ENCODE measurements around the gene TNXB.
"Not testable (repeated sequence)": the region's sequence is repeated elsewhere in the genome, so short reads cannot be mapped to it uniquely, and the experiment has no call there.

The TNXB gene

GRCh38 chr6:32038878-32039277, 70.3 kb downstream of the TNXB start:
- DNase-seq, ATAC-seq: not testable (repeated sequence)

- not testable (repeated sequence) for DNase-seq
- ATAC-seq, result peak; percentile 38
Measured at GRCh38 chr6:32037598-32038524, 71.3 kb downstream of the TNXB start, which contains the start of gene CYP21A2. Gene CYP21A2, plus strand, starts transcription at chr6:32038415. Its CDS starts 8 bp downstream, at chr6:32038423.

GRCh38 chr6:32037136-32037535, 72.0 kb downstream of the TNXB start:
- DNase-seq, ATAC-seq: not testable (repeated sequence)

- ATAC-seq, result not testable (repeated sequence)
Measured at GRCh38 chr6:32035283-32036013, 73.7 kb downstream of the TNXB start.

GRCh38 chr6:32029553-32029952, 79.6 kb downstream of the TNXB start:
- ATAC-seq, DNase-seq: not testable (repeated sequence)

More at GRCh38 chr6:32035283-32036013, 73.7 kb downstream of the TNXB start:
- not testable (repeated sequence) for DNase-seq

- not testable (repeated sequence) for ATAC-seq, DNase-seq
Measured at GRCh38 chr6:32028631-32029030, 80.5 kb downstream of the TNXB start.

- not testable (repeated sequence) for DNase-seq, ATAC-seq
Measured at GRCh38 chr6:32022100-32022499, 87.0 kb downstream of the TNXB start.

GRCh38 chr6:32014547-32014946, 94.6 kb downstream of the TNXB start, which contains the start of gene C4B:
Gene C4B, plus strand, starts transcription at chr6:32014795. Its CDS starts 51 bp downstream, at chr6:32014846.
- DNase-seq, ATAC-seq: not testable (repeated sequence)

- ATAC-seq, DNase-seq: not testable (repeated sequence)
Measured at GRCh38 chr6:32013738-32014137, 95.4 kb downstream of the TNXB start.

GRCh38 chr6:32012941-32013617, 96.1 kb downstream of the TNXB start:
- not testable (repeated sequence) for DNase-seq

GRCh38 chr6:32010856-32011530, 98.1 kb downstream of the TNXB start:
- not testable (repeated sequence) for ATAC-seq, DNase-seq

More at GRCh38 chr6:32012941-32013617, 96.1 kb downstream of the TNXB start:
- ATAC-seq, result not testable (repeated sequence)

GRCh38 chr6:32009537-32009936, 99.6 kb downstream of the TNXB start:
- DNase-seq, ATAC-seq: not testable (repeated sequence)

- ATAC-seq, result not testable (repeated sequence)
Measured at GRCh38 chr6:32008616-32009015, 100.5 kb downstream of the TNXB start.

GRCh38 chr6:32008037-32008436, 101.1 kb downstream of the TNXB start:
- not testable (repeated sequence) for ATAC-seq, DNase-seq

More at GRCh38 chr6:32008616-32009015, 100.5 kb downstream of the TNXB start:
- DNase-seq, result not testable (repeated sequence)

- DNase-seq, ATAC-seq: not testable (repeated sequence)
Measured at GRCh38 chr6:32007086-32007485, 102.1 kb downstream of the TNXB start.

GRCh38 chr6:32005991-32006529, 103.1 kb downstream of the TNXB start:
- not testable (repeated sequence) for DNase-seq, ATAC-seq

- DNase-seq, ATAC-seq: not testable (repeated sequence)
Measured at GRCh38 chr6:32005538-32005880, 103.6 kb downstream of the TNXB start.

GRCh38 chr6:32004864-32005537, 104.1 kb downstream of the TNXB start:
- not testable (repeated sequence) for DNase-seq
- peak; percentile 50 for ATAC-seq

GRCh38 chr6:32004393-32004792, 104.7 kb downstream of the TNXB start:
- DNase-seq, ATAC-seq: not testable (repeated sequence)

- ATAC-seq, DNase-seq: not testable (repeated sequence)
Measured at GRCh38 chr6:32003301-32003700, 105.8 kb downstream of the TNXB start.

Data from stimulated activated naive CD8-positive, alpha-beta T cell treated with anti-CD3 and anti-CD28 coated beads, Interleukin-15, Interleukin-2, amounts not matched to agents 100 U/mL and 50 U/mL, for 24 hours (primary cell).